ENCODE results near the gene UBE2N. TPM values are rescaled to one million over a fixed set of nuclear protein-coding genes. Genes with fewer than 3 reads are reported as not detected.
A peak's percentile ranks its signal among the peaks of the same experiment; 100 is the strongest.
"Not testable (repeated sequence)": the region's sequence is repeated elsewhere in the genome, so short reads cannot be mapped to it uniquely, and the experiment has no call there.

UBE2N gene
- total RNA-seq, 1 donor from 2014 or later: 116 TPM

DNA sequence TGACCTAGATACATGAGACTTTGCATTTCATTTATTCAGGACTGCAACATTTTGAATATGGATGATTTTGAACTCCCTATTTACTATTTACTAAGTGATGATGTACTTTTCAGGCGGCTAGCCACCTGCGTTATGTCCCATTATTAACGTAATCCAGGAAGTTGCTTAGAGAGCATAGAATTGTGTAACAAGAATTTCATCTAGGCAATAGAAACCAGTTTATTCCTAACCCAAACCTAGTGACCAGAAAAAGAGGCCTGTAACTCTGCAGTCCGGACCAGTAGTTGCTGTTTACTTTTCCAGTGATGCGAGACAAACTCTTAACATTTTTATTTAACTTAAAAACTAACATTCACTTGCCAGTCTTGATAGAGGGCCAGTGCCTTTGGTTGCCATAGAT is 51.7 kb downstream of the UBE2N start:
- Histone ChIP-seq H2AFZ (replicated peaks) (no peak overlapping the region), H4K20me1 (ENCODE audit: low read depth) (peaks cover 24% of the 10 kb centered on the region), H3K27me3 (no peaks in the 10 kb centered on the region), H3F3A (ENCODE audit: low read depth) (no peaks in the 10 kb centered on the region), H3K9ac (no peak overlapping the region), H3K9me3 (ENCODE audit: low read depth) (no peaks in the 10 kb centered on the region), H3K4me2 (no peak overlapping the region), H3K27ac (no peak overlapping the region), H3K4me1 (no peaks in the 10 kb centered on the region), H3K4me3 (no peak overlapping the region), H3K36me3 (no peaks in the 10 kb centered on the region), H3K79me2 (ENCODE audit: low read depth) (peaks cover 82% of the 10 kb centered on the region)
- Mint-ChIP-seq H3K27ac (no peak overlapping the region), H3K4me3 (no peak overlapping the region), H3K27me3 (ENCODE audit: insufficient read depth, low read depth) (no peaks in the 10 kb centered on the region), H3K9me3 (peaks cover 9% of the 10 kb centered on the region), H3K36me3 (peaks cover 23% of the 10 kb centered on the region), H3K4me1 (peaks cover 11% of the 10 kb centered on the region)
- TF ChIP-seq EZH2phosphoT487 (IDR thresholded peaks at IDR 0.05) (no peak), EZH2 (IDR thresholded peaks at IDR 0.05) (no peak)
- TF ChIP-seq, protein P1, sequence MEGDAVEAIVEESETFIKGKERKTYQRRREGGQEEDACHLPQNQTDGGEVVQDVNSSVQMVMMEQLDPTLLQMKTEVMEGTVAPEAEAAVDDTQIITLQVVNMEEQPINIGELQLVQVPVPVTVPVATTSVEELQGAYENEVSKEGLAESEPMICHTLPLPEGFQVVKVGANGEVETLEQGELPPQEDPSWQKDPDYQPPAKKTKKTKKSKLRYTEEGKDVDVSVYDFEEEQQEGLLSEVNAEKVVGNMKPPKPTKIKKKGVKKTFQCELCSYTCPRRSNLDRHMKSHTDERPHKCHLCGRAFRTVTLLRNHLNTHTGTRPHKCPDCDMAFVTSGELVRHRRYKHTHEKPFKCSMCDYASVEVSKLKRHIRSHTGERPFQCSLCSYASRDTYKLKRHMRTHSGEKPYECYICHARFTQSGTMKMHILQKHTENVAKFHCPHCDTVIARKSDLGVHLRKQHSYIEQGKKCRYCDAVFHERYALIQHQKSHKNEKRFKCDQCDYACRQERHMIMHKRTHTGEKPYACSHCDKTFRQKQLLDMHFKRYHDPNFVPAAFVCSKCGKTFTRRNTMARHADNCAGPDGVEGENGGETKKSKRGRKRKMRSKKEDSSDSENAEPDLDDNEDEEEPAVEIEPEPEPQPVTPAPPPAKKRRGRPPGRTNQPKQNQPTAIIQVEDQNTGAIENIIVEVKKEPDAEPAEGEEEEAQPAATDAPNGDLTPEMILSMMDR (IDR thresholded peaks at IDR 0.05): no peak
- DNase-seq (ENCODE audit: low spot score): no peak

DNA sequence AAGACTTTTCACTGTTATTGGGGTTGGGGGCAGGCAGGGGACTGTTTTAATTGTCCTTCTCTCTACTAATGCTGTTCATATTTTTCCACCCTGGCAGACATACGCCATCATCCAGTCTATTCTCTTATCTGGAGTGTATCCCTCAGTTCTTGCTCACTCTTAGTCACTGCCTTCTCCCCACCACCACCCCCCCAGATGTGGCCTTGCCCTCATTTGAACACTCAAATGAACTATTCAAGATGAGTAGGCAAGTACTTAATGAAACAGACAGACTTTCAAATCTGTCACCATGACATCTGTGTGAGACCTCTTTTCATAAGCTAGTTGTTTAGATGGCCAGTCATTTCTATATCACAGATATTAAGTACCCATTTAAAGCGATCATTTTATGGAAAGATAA is 54.0 kb downstream of the UBE2N start:
- Histone ChIP-seq H3K79me2 (ENCODE audit: low read depth) (peaks cover 95% of the 10 kb centered on the region), H3K4me2 (no peak overlapping the region), H2AFZ (replicated peaks) (no peak overlapping the region), H3K4me3 (no peak overlapping the region), H3K36me3 (no peaks in the 10 kb centered on the region), H3K9ac (no peak overlapping the region), H3K4me1 (no peaks in the 10 kb centered on the region), H3K27ac (no peak overlapping the region), H3K27me3 (no peaks in the 10 kb centered on the region), H3K9me3 (ENCODE audit: low read depth) (no peaks in the 10 kb centered on the region), H3F3A (ENCODE audit: low read depth) (no peaks in the 10 kb centered on the region), H4K20me1 (ENCODE audit: low read depth) (peaks cover 36% of the 10 kb centered on the region)
- Mint-ChIP-seq H3K4me3 (no peak overlapping the region), H3K36me3 (peaks cover 29% of the 10 kb centered on the region), H3K9me3 (peaks cover 9% of the 10 kb centered on the region), H3K27me3 (ENCODE audit: insufficient read depth, low read depth) (no peaks in the 10 kb centered on the region), H3K4me1 (peaks cover 11% of the 10 kb centered on the region), H3K27ac (no peak overlapping the region)
- no peak for DNase-seq (ENCODE audit: low spot score)
- TF ChIP-seq, protein P1 (IDR thresholded peaks at IDR 0.05): no peak
- TF ChIP-seq EZH2phosphoT487 (IDR thresholded peaks at IDR 0.05) (no peak), EZH2 (IDR thresholded peaks at IDR 0.05) (no peak)

DNA sequence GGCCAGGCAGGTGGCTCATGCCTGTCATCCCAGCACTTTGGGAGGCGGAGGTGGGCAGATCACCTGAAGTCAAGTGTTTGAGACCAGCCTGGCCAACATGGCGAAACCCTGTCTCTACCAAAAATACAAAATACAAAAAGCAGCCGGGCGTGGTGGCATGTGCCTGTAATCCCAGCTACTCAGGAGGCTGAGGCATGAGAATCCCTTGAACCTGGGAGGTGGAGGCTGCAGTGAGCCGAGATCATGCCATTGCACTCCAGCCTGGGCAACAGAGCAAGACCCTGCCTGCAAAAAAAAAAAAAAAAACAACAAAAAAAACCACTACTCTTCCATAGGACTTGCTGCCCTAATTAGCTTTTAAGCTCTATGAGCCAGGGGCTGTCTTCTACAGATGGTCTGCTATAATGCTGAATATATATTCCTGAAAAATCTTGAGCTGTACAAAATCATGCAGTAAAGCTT is 59.7 kb downstream of the UBE2N start:
- Mint-ChIP-seq H3K36me3 (peaks cover 26% of the 10 kb centered on the region), H3K4me1 (peaks cover 30% of the 10 kb centered on the region)
- not testable (repeated sequence) for H3K27me3 Mint-ChIP-seq (ENCODE audit: insufficient read depth, low read depth); H3K36me3 ChIP-seq; H3K4me3 Mint-ChIP-seq; H3K9me3 Mint-ChIP-seq; H3K27ac Mint-ChIP-seq; H3K4me2 ChIP-seq; H3K4me3 ChIP-seq; DNase-seq (ENCODE audit: low spot score); H3K27ac ChIP-seq; H3K9me3 ChIP-seq (ENCODE audit: low read depth); H3F3A ChIP-seq (ENCODE audit: low read depth); H2AFZ ChIP-seq (replicated peaks); H3K9ac ChIP-seq; H3K27me3 ChIP-seq
- Histone ChIP-seq H3K4me1 (peaks cover 21% of the 10 kb centered on the region), H3K79me2 (ENCODE audit: low read depth) (peaks cover 88% of the 10 kb centered on the region), H4K20me1 (ENCODE audit: low read depth) (peaks cover 54% of the 10 kb centered on the region)

DNA sequence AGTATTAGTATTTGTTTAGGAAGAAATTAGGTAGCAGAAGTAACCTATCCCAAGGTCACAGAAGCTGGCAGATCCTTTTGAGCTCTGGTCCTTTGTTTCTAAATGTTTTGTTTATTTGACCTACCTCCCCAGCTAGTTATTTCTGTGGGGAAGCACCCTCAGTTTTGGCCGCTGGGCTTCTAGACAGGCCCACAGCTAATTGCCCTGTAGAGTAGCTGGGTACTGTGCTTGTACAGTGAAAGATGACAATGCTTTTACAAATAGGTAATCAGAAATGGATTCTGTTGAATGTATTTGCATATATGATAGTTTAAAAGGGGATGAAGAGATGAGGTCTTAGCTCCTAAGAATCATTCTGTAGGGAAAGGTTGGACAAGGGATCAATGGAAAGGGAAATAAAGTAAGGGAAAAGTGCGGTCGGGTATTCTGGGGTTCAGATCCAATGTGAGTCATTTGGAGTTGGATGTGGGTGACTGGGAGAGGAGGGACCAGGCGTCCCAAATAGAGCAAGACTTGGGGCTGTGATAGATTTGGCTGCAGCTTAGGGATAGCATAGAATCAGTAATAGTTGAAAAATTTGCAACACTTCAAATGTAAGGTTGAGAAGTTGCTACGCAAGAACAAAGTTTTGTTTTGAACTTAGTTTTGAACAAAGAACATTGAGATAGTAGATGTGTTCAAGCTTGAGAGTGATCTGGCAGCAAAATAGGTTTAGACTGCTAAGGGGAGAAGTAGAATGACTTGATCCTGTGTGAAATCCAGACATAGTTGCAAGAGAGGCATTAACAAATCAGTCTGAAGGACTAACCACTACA is 60.4 kb downstream of the UBE2N start:
- Histone ChIP-seq H3K79me2 (ENCODE audit: low read depth) (peaks cover 82% of the 10 kb centered on the region), H3K4me3 (peak overlapping the region; percentile 63), H2AFZ (replicated peaks) (no peak overlapping the region), H3K4me1 (peaks cover 27% of the 10 kb centered on the region), H3K9ac (no peak overlapping the region), H3K4me2 (peak overlapping the region; percentile 83), H3K9me3 (ENCODE audit: low read depth) (no peaks in the 10 kb centered on the region), H3K36me3 (no peaks in the 10 kb centered on the region), H3F3A (ENCODE audit: low read depth) (peaks cover 10% of the 10 kb centered on the region), H3K27me3 (no peaks in the 10 kb centered on the region), H3K27ac (no peak overlapping the region), H4K20me1 (ENCODE audit: low read depth) (peaks cover 54% of the 10 kb centered on the region)
- no peak for DNase-seq (ENCODE audit: low spot score)
- peaks cover 36% of the 10 kb centered on the region for H3K4me1 Mint-ChIP-seq
- H3K9me3 Mint-ChIP-seq: peaks cover 5% of the 10 kb centered on the region
- peak overlapping the region; percentile 100 for H3K4me3 Mint-ChIP-seq
- TF ChIP-seq EZH2phosphoT487 (IDR thresholded peaks at IDR 0.05): no peak
- no peak for TF ChIP-seq EZH2 (IDR thresholded peaks at IDR 0.05)
- TF ChIP-seq, protein P1 (IDR thresholded peaks at IDR 0.05): no peak
- no peak overlapping the region for H3K27ac Mint-ChIP-seq
- H3K27me3 Mint-ChIP-seq (ENCODE audit: insufficient read depth, low read depth): peaks cover 2% of the 10 kb centered on the region
- peaks cover 24% of the 10 kb centered on the region for H3K36me3 Mint-ChIP-seq
